Lung (tissue), 12 donors: ENCODE data around the gene DDX41. TPM values are rescaled to one million over a fixed set of nuclear protein-coding genes. Genes with fewer than 3 reads are reported as not detected.

Experiments used
- ATAC-seq: fragments of 200-7000 bp; cut with Tn5 transposase; one replicate; pipeline ENCODE4 v1.9.1; 2020; ENCODE audit warnings: moderate number of reproducible peaks; ENCODE audit not compliant: insufficient read depth, low FRiP score
- DNase-seq, 3 donors: peaks; one replicate each; pipeline ENCODE4 v3.0.0-alpha.2; 2013 to 2017
- H3K27ac ChIP-seq, 2 donors: one replicate each; pipeline ENCODE4 v1.5.1; 2013; ENCODE audit warnings: mild to moderate bottlenecking in 2 of 2, moderate library complexity in 2 of 2, control low read depth in 1 of 2, inconsistent platforms in 1 of 2, low read depth in 1 of 2, low read length in 1 of 2
- H3K27me3 ChIP-seq, 3 donors: one replicate each; pipeline ENCODE4 v1.5.1; 2013; ENCODE audit warnings: low read length in 2 of 3; ENCODE audit not compliant: control insufficient read depth in 3 of 3, insufficient read depth in 3 of 3
- H3K36me3 ChIP-seq, 4 donors: one replicate each; pipeline ENCODE4 v1.5.1; 2013; ENCODE audit warnings: low read length in 4 of 4, mild to moderate bottlenecking in 1 of 4, moderate library complexity in 1 of 4; ENCODE audit not compliant: control insufficient read depth in 4 of 4, insufficient read depth in 4 of 4
- H3K4me1 ChIP-seq, 5 donors: one replicate each; pipeline ENCODE4 v1.5.1; 2013; ENCODE audit warnings: low read length in 5 of 5, mild to moderate bottlenecking in 2 of 5, moderate library complexity in 1 of 5; ENCODE audit not compliant: control insufficient read depth in 5 of 5, insufficient read depth in 5 of 5
- H3K4me3 ChIP-seq: one replicate; pipeline ENCODE4 v1.5.1; 2013; ENCODE audit warnings: mild to moderate bottlenecking, control low read depth, moderate library complexity
- H3K9ac ChIP-seq, 2 donors: one replicate each; pipeline ENCODE4 v1.5.1; 2013; ENCODE audit warnings: low read length in 2 of 2, control low read depth in 1 of 2; ENCODE audit not compliant: insufficient read depth in 1 of 2
- H3K9me3 ChIP-seq, 4 donors: one replicate each; pipeline ENCODE4 v1.5.1; 2013; ENCODE audit warnings: low read length in 3 of 4, mild to moderate bottlenecking in 1 of 4, moderate library complexity in 1 of 4; ENCODE audit not compliant: control insufficient read depth in 4 of 4, insufficient read depth in 3 of 4
- WGBS, 2 donors: extraction: QIAGEN DNeasy Blood & Tissue Kit; methylation state at CpG; one replicate each; pipeline ENCODE4 v1.1.7; 2013; 5-methylcytosine and 5-hydroxymethylcytosine counted together
- polyA plus RNA-seq, 2 donors: library from polyadenylated mRNA; stranded (reverse); fragments of 200-250 nt; gene quantifications; one replicate each; pipeline ENCODE4 v1.2.1, GENCODE V29; 2013
- total RNA-seq, 2 donors: library from RNA; depleted of rRNA in 1 of 2; stranded (reverse); fragments of >200 nt in 1 of 2; gene quantifications; one replicate each; pipeline ENCODE4 v1.2.1, GENCODE V29; 2014 to 2021
- TF ChIP-seq, protein P1 (sequence below): IDR thresholded peaks from 2 replicates; pipeline ENCODE4 v1.5.1; 2012; ENCODE audit warnings: mild to moderate bottlenecking; ENCODE audit errors: control extremely low read depth, extremely low read depth
- donor health status: control.
- donor health status: control.
- donor health status: Bipolar disorder and iron deficiency.
- donor health status: healthy.
- donor health status: DM: yes; HTN: yes; CAD: no.

Gene DDX41
- total and polyA plus RNA-seq, 4 donors = 63.2 to 110 (median 73.6) TPM

DNA sequence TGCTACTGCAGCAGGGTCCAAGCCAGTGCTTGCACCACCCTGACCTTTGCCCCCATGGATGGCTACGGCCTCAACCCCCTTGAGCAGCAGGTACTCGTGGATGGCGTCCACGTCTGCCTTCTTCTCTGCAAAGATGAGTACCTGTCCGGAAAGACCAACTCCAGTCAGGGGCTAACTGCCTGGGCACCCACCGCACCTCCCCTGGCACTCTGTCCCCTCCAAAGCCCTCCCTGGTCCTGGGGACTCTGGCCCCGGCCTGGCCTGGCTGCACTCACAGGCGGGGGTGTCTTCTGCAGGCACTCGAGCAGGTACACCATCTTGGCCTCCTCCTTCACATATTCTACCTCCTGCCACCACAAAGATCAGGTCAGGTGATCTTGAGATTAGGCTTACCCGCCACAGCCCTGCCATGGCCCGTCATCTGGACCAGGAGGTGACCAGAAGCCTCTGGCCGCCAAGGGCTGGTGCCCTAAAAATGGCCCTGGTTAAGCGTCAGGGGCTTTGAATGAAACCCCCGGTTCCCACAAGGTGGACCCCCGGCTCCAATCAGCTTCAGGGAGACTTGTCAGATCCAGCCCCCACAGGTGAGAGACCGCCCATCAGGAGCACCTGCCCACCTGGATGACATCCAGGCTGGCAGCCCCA lies 3.9 kb downstream of the DDX41 start:
- Histone ChIP-seq H3K27me3 (no peaks in the 10 kb centered on the region), H3K36me3 (peaks cover 7 to 47% (median 39%) of the 10 kb centered on the region in 4 donors), H3K9ac (no peak overlapping the region), H3K4me3 (no peak overlapping the region), H3K27ac (no peak overlapping the region), H3K4me1 (peaks cover 0 to 19% (median 8%) of the 10 kb centered on the region in 5 donors), H3K9me3 (no peaks in the 10 kb centered on the region)
- ATAC-seq = no peak
- DNase-seq = no peak
- 90 to 97% methylated on average over 16 of the region's 16 CpGs for WGBS, 2 donors
- TF ChIP-seq, protein P1, sequence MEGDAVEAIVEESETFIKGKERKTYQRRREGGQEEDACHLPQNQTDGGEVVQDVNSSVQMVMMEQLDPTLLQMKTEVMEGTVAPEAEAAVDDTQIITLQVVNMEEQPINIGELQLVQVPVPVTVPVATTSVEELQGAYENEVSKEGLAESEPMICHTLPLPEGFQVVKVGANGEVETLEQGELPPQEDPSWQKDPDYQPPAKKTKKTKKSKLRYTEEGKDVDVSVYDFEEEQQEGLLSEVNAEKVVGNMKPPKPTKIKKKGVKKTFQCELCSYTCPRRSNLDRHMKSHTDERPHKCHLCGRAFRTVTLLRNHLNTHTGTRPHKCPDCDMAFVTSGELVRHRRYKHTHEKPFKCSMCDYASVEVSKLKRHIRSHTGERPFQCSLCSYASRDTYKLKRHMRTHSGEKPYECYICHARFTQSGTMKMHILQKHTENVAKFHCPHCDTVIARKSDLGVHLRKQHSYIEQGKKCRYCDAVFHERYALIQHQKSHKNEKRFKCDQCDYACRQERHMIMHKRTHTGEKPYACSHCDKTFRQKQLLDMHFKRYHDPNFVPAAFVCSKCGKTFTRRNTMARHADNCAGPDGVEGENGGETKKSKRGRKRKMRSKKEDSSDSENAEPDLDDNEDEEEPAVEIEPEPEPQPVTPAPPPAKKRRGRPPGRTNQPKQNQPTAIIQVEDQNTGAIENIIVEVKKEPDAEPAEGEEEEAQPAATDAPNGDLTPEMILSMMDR = no peak

DNA sequence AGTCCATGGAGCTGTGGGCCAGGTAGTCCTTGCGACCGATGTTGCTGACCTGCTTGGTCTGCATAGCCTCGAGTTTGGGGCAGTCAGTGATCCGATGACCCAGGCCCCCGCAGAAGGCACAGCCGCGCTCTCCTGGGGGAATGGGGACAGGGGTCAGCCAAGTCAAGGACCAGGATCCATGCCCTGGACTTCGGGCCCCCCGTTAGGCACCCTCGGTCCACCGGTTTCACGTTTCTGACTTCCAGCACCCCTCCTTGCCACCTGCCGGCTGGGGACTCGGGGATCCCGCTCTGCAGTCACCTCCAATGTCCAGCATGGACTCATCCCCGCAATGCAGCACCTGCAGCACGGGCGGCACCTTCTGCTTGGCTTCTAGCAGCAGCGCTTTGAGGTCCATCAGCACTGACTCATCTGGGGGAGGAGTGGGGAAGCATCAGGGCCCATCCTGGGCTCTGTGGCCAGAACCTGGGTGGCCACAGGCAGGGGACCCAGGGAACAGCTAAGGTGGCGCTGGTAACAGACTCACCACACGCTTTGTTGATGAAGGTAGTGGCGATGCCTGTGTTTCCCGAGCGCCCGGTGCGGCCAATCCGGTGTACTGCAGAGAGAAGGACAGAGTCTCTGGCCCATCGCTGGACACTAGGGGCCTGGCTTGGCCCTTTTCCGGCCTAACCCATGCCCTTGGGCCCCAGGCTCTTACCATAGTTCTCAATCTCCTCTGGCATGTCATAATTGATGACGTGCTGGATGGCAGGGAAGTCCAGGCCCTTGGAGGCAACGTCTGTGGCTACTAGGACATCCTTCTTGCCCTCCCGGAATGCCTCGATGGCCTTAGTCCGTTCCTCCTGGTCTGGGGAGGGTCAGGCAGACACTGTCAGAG lies 4.7 kb downstream of the DDX41 start:
- peaks cover 0 to 16% (median 8%) of the 10 kb centered on the region in 5 donors for H3K4me1 ChIP-seq
- no peak overlapping the region for H3K4me3 ChIP-seq
- no peak for DNase-seq
- WGBS, 2 donors = 95 to 96% methylated on average over 34 of the region's 34 CpGs
- no peak for ATAC-seq
- TF ChIP-seq, protein P1 = no peak
- no peaks in the 10 kb centered on the region for H3K9me3 ChIP-seq
- no peak overlapping the region for H3K27ac ChIP-seq
- no peaks in the 10 kb centered on the region for H3K27me3 ChIP-seq
- peaks cover 7 to 47% (median 39%) of the 10 kb centered on the region in 4 donors for H3K36me3 ChIP-seq
- no peak overlapping the region for H3K9ac ChIP-seq

DNA sequence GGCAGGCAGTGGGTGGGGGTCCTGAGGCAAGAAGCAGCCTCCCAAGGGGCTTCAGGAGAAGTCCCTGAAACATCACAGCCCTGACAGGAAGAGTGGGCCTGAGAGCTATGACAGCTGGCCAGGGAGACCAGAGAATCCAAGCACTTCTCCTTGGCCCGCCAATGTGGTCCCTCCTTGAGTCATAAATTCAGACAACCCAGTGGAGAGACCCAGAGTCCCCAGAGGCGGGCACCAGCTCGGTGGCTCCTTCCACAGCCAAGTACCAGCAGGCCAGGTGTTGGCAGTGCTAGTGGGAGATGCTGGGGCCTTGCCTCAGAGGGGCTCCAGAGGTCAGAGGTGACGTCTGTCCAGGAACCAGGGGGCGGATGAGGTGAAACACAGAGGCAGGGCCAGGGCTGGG lies 5.6 kb downstream of the DDX41 start:
- no peak for ATAC-seq
- 87 to 88% methylated on average over 5 of the region's 5 CpGs for WGBS, 2 donors
- H3K36me3 ChIP-seq = peaks cover 7 to 47% (median 39%) of the 10 kb centered on the region in 4 donors

More for the DNA sequence above, 5.6 kb downstream of the DDX41 start:
- TF ChIP-seq, protein P1 = no peak
- Histone ChIP-seq H3K4me3 (no peak overlapping the region), H3K9me3 (no peaks in the 10 kb centered on the region), H3K9ac (no peak overlapping the region), H3K27me3 (no peaks in the 10 kb centered on the region), H3K27ac (peak overlapping the region in 1 of 2 donors; percentile 76), H3K4me1 (peaks cover 0 to 14% (median 7%) of the 10 kb centered on the region in 5 donors)
- DNase-seq = no peak
